Suppressor macrophage treated with lipopolysaccharide for 4 hours (primary cell): Measurements from ENCODE around the gene LRRFIP1.

Experiments
- DNase-seq: peaks from one replicate; pipeline ENCODE4 v3.0.0-alpha.2; 2020

Gene LRRFIP1

DNA sequence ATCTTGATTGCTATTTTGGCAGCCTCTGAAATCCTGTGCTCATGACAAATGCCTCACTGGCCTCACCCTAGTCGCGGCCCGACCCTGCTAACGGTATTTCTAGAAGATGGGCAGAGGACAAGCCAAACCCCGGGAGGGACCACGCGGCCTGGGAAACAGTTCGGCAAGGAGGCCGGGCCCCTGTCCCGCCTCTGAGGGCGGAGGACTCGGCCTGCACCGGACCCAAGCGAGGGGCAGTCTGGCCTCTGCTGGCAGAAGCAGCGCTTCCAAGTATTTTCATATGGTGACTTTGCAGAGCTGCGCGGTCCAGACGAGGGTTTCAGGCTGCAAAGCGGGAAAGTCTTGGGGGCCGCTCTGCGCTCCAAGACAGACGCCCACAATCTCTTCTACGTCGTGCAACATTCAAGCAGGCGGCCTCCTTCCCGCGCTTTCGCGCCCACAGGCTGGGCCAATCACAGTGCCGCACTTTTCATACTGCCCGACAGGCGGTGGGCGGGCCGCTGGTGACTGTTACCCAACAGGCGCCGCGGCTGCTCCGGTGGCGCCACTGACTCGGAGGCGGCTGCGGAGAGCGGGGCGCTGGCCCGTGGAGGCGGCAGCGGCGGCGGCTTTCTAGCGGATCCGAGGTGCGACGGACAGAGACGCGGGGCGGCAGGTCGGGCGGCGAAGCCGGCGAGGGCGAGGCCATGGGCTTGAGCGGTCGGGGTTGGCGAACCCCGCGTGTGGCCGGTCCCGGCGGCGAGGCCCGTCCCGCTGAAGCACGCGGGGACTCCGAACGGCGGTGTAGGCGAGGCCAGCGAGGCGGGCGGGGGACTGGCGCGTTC, 171.1 kb downstream of the LRRFIP1 start, which contains the start of gene RBM44:
Gene RBM44 (plus strand): TSS at position 544 of the 824 bp plus-strand sequence. CDS start 14,831 bp downstream, outside the sequence.
- no peak for DNase-seq

DNA sequence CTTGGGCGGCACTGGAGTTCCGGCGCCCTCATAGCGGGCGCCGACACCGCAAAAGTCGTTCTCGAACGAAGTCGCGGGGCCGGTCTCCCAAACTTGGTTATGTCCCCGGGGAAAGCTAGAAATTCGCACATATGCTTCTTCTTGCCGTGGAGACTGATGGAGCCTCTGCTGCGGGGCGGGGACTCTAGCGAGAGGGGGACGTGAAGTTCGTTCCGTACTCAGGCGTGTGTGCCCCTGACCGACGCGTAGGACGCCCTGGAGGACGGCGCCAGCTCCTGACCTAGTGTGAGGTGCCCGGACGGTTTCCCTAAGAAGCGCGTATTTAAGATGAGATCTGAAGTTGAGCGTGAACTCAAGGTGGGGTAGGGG, 171.7 kb downstream of the LRRFIP1 start:
- DNase-seq: no peak

DNA sequence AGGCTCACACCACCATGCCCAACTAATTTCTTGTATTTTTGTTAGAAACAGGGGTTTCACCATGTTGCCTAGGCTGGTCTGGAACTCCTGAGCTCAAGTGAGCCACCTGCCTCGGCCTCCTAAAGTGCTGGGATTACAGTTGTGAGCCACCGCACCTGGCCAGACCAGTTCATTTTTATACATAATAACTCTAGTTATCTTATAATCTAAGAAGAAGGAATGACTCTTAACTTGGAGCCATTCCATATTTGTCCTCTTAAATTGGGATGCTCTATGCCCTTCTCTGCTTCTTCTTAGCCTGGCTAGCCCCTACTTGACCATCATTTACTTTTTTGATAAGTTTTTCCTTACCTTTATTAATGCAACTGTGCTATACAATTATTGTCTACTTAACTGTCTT, 174.1 kb downstream of the LRRFIP1 start:
- DNase-seq: no peak

DNA sequence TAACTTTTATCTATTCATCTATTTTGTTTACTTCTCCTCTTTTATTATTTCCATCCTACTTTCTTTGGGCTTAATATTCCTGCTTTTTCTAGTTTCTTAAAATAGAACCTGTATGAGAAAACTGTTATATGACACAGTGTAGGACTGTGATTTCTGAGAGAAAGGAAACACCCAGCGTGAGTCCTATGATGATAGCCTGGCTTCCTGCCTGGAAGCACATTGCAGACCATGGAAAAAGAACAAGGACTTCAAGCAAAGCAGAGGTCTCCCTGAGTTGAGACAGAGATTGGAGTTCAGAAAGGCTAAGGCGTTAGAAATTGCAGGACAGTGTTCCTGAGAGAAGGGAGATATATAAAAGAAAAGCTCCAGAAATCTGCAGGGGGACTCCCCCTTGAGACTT, 178.9 kb downstream of the LRRFIP1 start:
- no peak for DNase-seq

DNA sequence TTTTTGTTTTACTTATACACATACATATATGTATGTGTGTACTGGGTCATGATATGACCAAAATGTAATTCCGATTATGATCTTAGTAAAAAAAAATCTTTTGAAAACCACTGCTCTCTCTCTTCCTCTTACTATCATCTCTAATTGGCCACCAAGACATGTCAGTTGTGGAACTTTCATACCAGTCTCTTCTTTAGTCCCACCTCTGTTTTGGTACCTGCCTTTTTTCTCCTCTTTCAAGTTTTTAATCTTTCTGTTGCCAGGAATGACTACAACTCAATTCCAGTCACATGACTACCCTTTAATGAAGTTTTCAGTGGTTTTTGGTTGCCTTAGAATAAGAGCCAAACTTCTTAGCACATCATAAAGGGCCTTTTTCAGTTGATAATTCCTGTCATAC, 188.2 kb downstream of the LRRFIP1 start:
- DNase-seq: no peak

DNA sequence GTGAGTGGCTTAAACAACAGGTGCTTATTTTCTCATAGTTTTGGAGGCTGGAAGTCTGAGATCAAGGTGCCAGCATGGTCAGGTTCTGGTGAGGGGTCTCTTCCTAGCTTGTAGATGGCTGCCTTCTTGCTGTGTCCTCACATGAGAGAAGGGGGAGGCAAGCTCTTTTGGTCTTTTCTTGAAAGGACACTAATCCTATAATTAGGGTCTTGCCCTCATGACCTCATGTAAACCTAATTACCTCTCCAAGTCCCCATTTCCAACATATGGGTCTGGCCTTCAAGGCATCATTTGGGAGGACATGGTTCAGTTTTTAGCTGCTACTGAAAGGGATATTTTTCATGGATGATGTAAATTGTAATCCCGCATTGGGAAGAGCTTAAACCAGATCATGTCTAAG, 189.1 kb downstream of the LRRFIP1 start:
- no peak for DNase-seq

DNA sequence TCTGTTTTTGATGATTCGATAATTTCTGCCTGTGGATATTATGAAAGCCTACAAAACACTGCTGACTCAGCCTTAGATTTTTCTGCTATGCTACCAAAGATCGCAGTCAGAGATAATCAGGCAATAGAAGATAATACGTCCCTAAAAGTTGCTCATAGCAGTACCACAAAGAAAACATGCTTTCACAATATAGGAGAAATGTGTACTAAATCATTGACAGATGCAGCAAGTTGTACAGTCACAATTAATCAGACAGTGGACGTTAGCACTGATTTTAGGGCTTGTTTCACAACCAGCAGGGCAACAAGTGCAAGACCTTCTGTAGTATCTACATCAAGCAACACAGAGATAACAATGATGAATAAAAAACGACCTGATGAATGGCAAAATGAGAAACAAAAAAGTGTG, 190.7 kb downstream of the LRRFIP1 start:
- DNase-seq: peak; percentile 76

DNA sequence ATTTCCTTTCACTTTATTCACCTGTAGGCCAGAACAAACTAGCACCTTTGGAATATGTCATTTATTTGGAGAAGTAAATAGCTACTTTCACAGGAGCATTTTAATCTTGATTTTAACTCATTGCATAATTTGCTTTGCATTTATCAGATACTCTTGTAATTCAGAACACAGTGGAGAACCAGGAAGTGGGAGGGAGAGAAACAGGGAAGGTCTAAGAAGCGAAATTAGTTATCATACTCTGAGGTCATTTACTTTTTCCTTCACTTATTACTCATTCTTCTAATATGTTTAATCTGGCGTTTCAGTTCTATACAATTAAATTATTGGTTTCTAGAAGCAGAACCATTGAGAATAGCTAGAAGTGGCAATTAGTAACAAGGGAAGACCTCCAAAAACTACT, 191.8 kb downstream of the LRRFIP1 start:
- peak; percentile 72 for DNase-seq

DNA sequence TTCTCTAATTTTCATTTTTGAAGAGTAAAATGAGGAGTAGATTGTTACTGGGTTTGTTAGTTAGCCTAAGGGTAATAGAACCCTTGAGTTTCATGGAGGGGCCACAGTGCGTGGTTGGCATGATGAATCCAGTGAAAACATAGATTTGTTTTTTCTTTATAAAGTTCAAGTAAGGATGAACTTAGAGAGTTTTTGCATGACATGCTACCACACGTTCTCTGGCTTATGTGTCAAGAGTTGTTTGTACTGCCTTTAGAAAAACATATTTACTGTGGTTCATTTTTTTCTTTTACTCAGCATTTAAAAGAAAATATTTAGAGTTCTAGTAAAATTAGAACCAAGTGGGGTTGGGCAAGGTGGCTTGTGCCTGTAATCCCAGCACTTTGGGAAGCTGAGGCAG, 193.0 kb downstream of the LRRFIP1 start:
- DNase-seq: no peak

DNA sequence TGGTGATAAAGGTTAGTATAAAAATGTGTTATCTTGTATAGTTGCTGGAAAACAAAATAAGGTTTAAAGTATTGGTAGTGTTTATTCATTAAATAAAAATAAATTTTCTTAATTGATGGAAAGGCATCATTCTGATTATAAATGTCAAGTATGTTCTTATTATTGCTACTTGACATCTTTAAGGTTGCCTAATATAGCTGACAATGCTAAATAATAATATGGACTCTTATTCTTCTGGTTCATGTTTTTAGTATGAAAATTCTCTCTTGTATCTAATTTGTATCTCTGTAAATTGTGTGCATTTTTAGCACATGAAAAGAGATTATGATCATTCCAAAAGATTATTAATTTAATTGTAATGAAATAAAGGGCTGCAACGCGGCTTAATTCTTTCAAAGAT, 196.2 kb downstream of the LRRFIP1 start:
- no peak for DNase-seq

DNA sequence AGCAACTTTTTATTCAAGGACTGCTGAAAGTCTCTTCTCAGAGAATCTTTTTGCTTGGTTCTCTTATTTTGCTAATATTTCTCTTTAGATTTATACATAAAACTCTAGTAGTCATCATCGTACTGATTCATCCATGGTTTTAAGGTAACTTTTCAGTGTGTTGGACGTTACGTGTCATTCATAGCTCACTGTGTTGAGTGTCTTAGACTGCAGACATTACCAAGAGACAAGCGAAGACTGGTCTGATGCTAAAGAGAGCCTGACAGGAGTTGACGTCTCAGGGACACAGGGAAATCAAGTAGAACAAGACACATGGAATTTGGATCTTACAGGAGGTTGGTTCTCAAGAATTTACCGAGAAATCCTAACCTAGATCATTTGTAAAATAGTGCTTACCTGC, 196.7 kb downstream of the LRRFIP1 start:
- DNase-seq: no peak

DNA sequence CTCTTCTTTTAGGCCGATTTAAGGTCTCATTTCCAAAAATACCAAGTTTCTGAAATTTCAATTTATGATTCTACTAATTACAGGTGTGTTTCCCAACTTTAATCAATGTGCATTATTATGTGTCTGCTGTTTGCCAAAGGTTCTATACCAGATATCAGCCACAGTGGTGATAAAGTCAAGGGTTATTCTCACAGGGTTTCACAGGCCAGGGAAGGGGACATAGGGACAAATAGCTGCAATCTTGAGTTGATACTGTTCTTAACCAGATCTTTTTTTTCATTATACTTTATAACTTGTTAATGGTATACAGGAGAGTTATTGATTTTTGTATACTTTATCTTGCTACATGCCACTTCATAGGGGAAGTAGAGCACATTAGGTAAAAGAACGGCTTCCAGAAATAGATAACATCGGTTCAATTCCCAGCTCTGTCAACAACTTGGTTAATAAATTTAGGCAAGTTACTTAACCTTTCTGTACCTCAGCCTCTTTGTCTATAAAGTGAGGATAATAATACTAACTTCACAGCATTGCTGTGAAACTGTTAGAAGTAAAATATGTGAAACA, 200.1 kb downstream of the LRRFIP1 start:
- DNase-seq: no peak
